Sigmoid colon (tissue), 4 donors: ENCODE measurements around the gene ATF4.

Experiments
- EP300 ChIP-seq, 4 donors: sonication (generic); formaldehyde crosslinking; IDR thresholded peaks; one replicate each; pipeline ENCODE4 v1.6.1; 2017; ENCODE audit warnings: antibody characterized with exemption in 4 of 4
- POLR2A ChIP-seq, 2 donors: fragments of 450-650 bp; IDR thresholded peaks; one replicate each; pipeline ENCODE4 v1.6.1; 2016; ENCODE audit warnings: antibody characterized with exemption in 2 of 2, mild to moderate bottlenecking in 2 of 2, moderate library complexity in 2 of 2

DNA sequence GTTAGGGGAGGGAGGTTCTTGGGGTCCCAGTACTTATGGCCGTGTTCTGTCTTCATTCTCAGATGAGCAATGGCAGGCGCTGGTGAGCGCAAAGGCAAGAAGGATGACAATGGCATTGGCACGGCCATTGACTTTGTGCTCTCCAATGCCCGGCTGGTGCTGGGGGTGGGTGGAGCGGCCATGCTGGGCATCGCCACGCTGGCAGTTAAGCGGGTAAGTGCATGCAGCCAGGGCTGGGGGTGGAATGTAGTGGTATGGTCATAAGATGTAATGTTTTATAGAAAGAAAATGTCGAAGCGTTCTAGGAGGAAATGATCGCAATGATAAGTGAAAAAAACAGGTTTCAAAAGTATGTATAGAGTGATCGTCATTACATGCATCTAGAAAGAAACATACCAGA, 9.1 kb upstream of the ATF4 start:
- no peak for TF ChIP-seq POLR2A (IDR thresholded peaks at IDR 0.05)
- TF ChIP-seq EP300 (IDR thresholded peaks at IDR 0.05) = no peak
